Activated naive CD8-positive, alpha-beta T cell treated with anti-CD3 and anti-CD28 coated beads for 36 hours (primary cell): ENCODE results near the gene ZNF366. TPM values are rescaled to one million over a fixed set of nuclear protein-coding genes. Genes with fewer than 3 reads are reported as not detected.

Experiments
- DNase-seq: peaks from one replicate; pipeline ENCODE4 v3.0.0; 2021
- H3K27ac Mint-ChIP-seq: one replicate; pipeline ENCODE4 v1.8.0; 2022; ENCODE audit warnings: mild to moderate bottlenecking, moderate library complexity, mixed read lengths
- H3K27me3 Mint-ChIP-seq: one replicate; pipeline ENCODE4 v1.8.0; 2022; ENCODE audit warnings: mild to moderate bottlenecking, mixed read lengths
- H3K36me3 Mint-ChIP-seq: one replicate; pipeline ENCODE4 v1.8.0; 2021; ENCODE audit warnings: mild to moderate bottlenecking, mixed read lengths
- H3K4me1 Mint-ChIP-seq: one replicate; pipeline ENCODE4 v1.8.0; 2021; ENCODE audit warnings: mixed read lengths
- H3K4me3 Mint-ChIP-seq: one replicate; pipeline ENCODE4 v1.8.0; 2022; ENCODE audit warnings: mild to moderate bottlenecking, moderate library complexity, mixed read lengths
- H3K9me3 Mint-ChIP-seq: one replicate; pipeline ENCODE4 v1.8.0; 2022; ENCODE audit warnings: mixed read lengths
- total RNA-seq, 2 experiments: library from RNA; stranded (reverse); gene quantifications; one replicate each; pipeline ENCODE4 v1.2.3, GENCODE V29; 2021

The ZNF366 gene
- total RNA-seq, 2 experiments from 2014 or later, result not detected

DNA sequence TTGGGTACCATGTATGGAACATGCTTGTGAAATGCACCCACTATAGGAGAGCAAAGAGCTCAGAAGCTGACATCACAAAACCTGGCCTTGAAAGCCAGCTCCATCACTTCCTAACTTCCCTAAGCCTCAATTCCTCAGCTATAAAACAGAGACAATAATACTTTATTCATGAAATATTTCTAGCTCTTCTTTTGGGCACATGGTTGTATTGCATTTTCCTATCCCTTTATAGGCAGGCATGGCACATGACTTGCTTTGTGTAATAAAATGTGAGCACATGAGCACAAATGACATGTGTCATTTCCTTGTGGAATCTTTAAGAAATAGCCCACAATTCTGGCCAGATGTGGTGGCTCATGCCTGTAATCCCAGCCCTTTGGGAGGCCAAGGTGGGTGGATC lies 18.5 kb downstream of the ZNF366 start:
- Mint-ChIP-seq H3K4me1 (no peaks in the 10 kb centered on the region), H3K27ac (no peak overlapping the region), H3K36me3 (no peaks in the 10 kb centered on the region), H3K9me3 (no peaks in the 10 kb centered on the region), H3K27me3 (peaks cover 11% of the 10 kb centered on the region), H3K4me3 (no peak overlapping the region)
- DNase-seq, result no peak

DNA sequence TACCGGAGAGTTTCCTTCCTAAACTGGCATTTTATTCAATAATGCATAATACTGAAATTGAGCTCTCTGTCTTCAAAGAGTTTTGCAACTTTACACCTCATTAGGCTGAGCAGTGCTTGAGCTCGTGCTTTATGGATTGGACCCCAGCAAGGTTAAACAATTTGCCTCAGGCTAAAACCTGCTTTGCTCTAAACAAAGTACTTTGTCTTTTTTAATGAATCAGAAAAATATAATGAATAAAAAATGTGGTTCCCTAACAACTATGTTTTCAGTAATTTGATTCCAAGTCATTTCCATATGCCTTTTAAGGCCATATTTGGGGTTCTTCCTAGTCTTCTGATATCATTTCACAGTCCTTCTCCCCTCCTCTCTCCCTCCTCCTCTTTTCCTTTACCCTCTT lies 20.0 kb downstream of the ZNF366 start:
- no peak for DNase-seq
- Mint-ChIP-seq H3K36me3 (no peaks in the 10 kb centered on the region), H3K4me3 (no peak overlapping the region), H3K4me1 (no peaks in the 10 kb centered on the region), H3K27ac (no peak overlapping the region), H3K27me3 (peaks cover 11% of the 10 kb centered on the region), H3K9me3 (no peaks in the 10 kb centered on the region)

DNA sequence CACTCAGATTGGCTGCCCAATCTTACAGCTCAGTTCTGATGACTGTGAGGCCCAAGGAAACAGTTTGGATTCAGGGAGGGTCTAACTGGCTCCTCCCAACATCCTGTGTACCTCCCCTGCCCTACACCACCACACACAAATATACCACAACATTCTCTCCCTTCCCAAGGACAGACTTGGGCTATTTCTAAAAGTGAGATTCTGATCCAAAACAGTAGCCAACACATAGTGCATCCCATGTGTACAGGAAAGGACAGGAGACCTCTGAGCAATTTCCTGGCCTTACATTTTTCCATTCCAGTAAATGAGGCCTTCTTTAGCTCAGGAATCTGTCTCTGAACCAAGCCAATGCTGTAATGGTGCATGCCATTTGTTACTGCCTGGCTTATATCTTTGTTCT lies 20.8 kb downstream of the ZNF366 start:
- Mint-ChIP-seq H3K27me3 (peaks cover 11% of the 10 kb centered on the region), H3K4me1 (no peaks in the 10 kb centered on the region), H3K9me3 (no peaks in the 10 kb centered on the region), H3K36me3 (no peaks in the 10 kb centered on the region), H3K4me3 (no peak overlapping the region), H3K27ac (no peak overlapping the region)
- no peak for DNase-seq

GRCh38 chr5:72485430-72485974 lies 21.7 kb downstream of the ZNF366 start:
- Mint-ChIP-seq H3K27me3 (peaks cover 7% of the 10 kb centered on the region), H3K9me3 (no peaks in the 10 kb centered on the region), H3K4me1 (no peaks in the 10 kb centered on the region), H3K27ac (no peak overlapping the region), H3K36me3 (no peaks in the 10 kb centered on the region), H3K4me3 (no peak overlapping the region)
- DNase-seq, result no peak

- H3K27me3 Mint-ChIP-seq, result peaks cover 12% of the 10 kb centered on the region
- no peaks in the 10 kb centered on the region for H3K4me1 Mint-ChIP-seq
- DNase-seq, result no peak
- H3K27ac Mint-ChIP-seq, result no peak overlapping the region
- no peaks in the 10 kb centered on the region for H3K36me3 Mint-ChIP-seq
- H3K4me3 Mint-ChIP-seq, result no peak overlapping the region
- no peaks in the 10 kb centered on the region for H3K9me3 Mint-ChIP-seq
These were observed 25.2 kb downstream of the ZNF366 start for GRCh38 chr5:72482046-72482445.

GRCh38 chr5:72480841-72481240 lies 26.4 kb downstream of the ZNF366 start:
- Mint-ChIP-seq H3K27ac (no peak overlapping the region), H3K4me3 (no peak overlapping the region), H3K36me3 (no peaks in the 10 kb centered on the region), H3K4me1 (no peaks in the 10 kb centered on the region), H3K27me3 (peaks cover 13% of the 10 kb centered on the region), H3K9me3 (no peaks in the 10 kb centered on the region)
- DNase-seq, result no peak

GRCh38 chr5:72479921-72480320 lies 27.3 kb downstream of the ZNF366 start:
- Mint-ChIP-seq H3K27me3 (peaks cover 9% of the 10 kb centered on the region), H3K4me1 (no peaks in the 10 kb centered on the region), H3K4me3 (no peak overlapping the region), H3K27ac (no peak overlapping the region), H3K36me3 (no peaks in the 10 kb centered on the region), H3K9me3 (no peaks in the 10 kb centered on the region)
- DNase-seq, result no peak

- Mint-ChIP-seq H3K27ac (no peak overlapping the region), H3K36me3 (no peaks in the 10 kb centered on the region), H3K4me3 (no peak overlapping the region), H3K4me1 (no peaks in the 10 kb centered on the region), H3K27me3 (peaks cover 14% of the 10 kb centered on the region), H3K9me3 (no peaks in the 10 kb centered on the region)
- DNase-seq, result no peak
These were observed 28.5 kb downstream of the ZNF366 start for GRCh38 chr5:72478684-72479083.

DNA sequence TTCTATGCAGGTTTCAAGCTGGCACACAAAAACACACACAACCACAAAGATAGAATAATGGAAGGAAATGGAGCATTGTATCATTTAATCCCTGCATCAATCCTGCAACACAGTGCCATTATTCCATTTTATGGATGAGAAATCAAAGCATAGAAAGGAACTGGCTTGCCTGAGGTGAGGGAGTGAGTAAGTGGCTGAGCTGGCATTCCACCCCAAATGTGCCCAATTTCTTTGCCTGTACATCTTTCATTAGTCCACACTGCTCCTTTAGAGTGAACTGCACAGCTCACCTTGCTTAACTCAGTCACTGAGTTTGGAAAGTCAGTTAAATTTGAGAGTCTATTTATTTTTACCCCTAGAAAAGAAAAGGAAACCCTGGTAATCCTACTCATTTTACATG lies 28.9 kb downstream of the ZNF366 start:
- H3K4me1 Mint-ChIP-seq, result no peaks in the 10 kb centered on the region
- DNase-seq, result no peak

GRCh38 chr5:72477644-72478043 lies 29.6 kb downstream of the ZNF366 start:
- no peak for DNase-seq
- Mint-ChIP-seq H3K4me1 (no peaks in the 10 kb centered on the region), H3K27ac (no peak overlapping the region), H3K4me3 (no peak overlapping the region), H3K27me3 (peaks cover 17% of the 10 kb centered on the region), H3K36me3 (no peaks in the 10 kb centered on the region), H3K9me3 (no peaks in the 10 kb centered on the region)

More for the DNA sequence above, 28.9 kb downstream of the ZNF366 start:
- no peaks in the 10 kb centered on the region for H3K9me3 Mint-ChIP-seq
- no peak overlapping the region for H3K4me3 Mint-ChIP-seq
- peaks cover 17% of the 10 kb centered on the region for H3K27me3 Mint-ChIP-seq
- no peaks in the 10 kb centered on the region for H3K36me3 Mint-ChIP-seq
- no peak overlapping the region for H3K27ac Mint-ChIP-seq

- no peaks in the 10 kb centered on the region for H3K36me3 Mint-ChIP-seq
- no peaks in the 10 kb centered on the region for H3K9me3 Mint-ChIP-seq
- H3K27ac Mint-ChIP-seq, result no peak overlapping the region
- peaks cover 17% of the 10 kb centered on the region for H3K27me3 Mint-ChIP-seq
- H3K4me3 Mint-ChIP-seq, result no peak overlapping the region
- no peak for DNase-seq
- no peaks in the 10 kb centered on the region for H3K4me1 Mint-ChIP-seq
These were observed 30.0 kb downstream of the ZNF366 start for GRCh38 chr5:72477176-72477575.

DNA sequence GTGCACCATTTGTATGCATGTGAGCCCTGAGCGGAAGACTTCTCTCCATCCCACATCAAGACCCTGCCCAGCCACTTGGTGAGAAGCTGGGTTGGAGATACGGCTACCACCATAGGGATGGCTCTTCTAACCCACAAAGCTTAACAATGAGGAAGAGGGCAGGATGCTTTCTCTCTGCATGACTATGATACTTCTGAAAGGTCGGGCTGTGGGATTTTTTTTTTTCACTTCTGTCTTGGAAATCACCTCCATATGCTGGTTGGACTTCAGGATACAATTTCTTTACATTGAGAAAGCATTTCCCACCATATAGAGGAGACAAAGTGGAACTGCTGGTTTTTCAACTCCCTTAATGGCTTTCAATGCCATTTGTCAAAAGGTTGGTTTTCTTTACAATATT lies 30.5 kb downstream of the ZNF366 start:
- no peak for DNase-seq
- Mint-ChIP-seq H3K36me3 (no peaks in the 10 kb centered on the region), H3K27me3 (peaks cover 17% of the 10 kb centered on the region), H3K27ac (no peak overlapping the region), H3K4me1 (no peaks in the 10 kb centered on the region), H3K9me3 (no peaks in the 10 kb centered on the region), H3K4me3 (no peak overlapping the region)

DNA sequence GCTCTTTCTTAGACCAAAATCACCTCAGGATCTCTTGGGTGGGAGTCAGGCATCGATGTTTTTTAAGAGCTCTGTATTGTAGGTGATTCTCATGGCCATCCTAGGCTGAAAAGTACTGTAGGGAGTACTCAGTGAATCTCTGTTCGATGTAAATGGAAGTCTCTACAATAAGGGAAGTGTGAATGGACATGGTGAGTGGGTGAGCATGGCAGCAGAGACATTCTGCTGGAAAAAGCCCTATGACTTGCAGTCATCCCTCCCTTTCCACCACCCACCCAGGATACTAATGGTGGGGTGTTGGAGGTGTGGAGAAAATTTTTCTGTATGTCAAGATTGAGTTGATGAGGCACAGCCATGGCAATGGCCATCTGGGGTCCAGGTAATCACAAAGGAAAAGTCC lies 30.9 kb downstream of the ZNF366 start:
- H3K27me3 Mint-ChIP-seq, result peaks cover 17% of the 10 kb centered on the region
- no peak overlapping the region for H3K27ac Mint-ChIP-seq
- H3K4me3 Mint-ChIP-seq, result no peak overlapping the region
- no peaks in the 10 kb centered on the region for H3K4me1 Mint-ChIP-seq
- no peak for DNase-seq
- H3K9me3 Mint-ChIP-seq, result no peaks in the 10 kb centered on the region
- H3K36me3 Mint-ChIP-seq, result no peaks in the 10 kb centered on the region

DNA sequence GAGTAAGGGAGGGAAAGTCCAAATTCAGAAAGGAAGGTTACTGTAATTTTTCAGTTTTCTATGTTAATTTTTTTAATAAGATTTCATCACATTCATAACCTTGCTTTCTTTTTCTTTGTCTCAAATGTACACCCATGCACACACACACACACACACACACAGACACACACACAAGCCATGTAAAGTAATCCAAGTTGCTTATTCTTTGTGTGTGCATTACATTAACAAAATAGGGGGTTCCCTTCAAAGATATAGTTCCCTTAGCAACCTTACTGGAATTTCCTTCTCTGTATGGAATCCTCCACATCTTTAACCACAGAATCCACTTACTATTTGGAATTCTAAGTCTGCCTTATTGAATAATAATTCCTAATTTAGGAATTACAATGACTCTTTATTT lies 32.7 kb downstream of the ZNF366 start:
- DNase-seq, result no peak
- Mint-ChIP-seq H3K27ac (no peak overlapping the region), H3K4me3 (no peak overlapping the region), H3K9me3 (no peaks in the 10 kb centered on the region), H3K4me1 (no peaks in the 10 kb centered on the region), H3K36me3 (no peaks in the 10 kb centered on the region), H3K27me3 (peaks cover 21% of the 10 kb centered on the region)

DNA sequence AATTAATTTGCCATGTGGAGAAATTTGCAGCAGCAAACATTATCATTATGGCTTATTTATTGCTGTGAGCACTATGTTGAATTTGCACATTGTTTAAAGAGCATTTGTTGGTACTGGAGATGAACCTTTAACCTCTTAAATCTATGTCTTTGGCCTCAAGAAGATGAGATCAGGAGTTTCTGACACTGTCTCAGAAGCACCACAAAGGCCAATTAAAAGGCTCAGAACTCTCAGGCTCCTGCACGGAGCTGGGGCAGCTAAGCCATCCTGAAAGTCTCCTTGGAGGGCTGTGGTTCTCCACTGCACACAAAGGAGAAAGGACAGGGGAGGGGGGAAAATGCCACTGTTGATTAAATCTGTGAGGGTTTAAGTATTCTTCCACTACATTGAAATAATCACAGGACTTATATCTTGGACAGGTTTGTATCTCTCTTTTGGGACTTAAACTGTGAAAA lies 33.1 kb downstream of the ZNF366 start:
- Mint-ChIP-seq H3K36me3 (no peaks in the 10 kb centered on the region), H3K4me1 (no peaks in the 10 kb centered on the region), H3K4me3 (no peak overlapping the region), H3K9me3 (no peaks in the 10 kb centered on the region), H3K27ac (no peak overlapping the region), H3K27me3 (peaks cover 25% of the 10 kb centered on the region)
- no peak for DNase-seq

DNA sequence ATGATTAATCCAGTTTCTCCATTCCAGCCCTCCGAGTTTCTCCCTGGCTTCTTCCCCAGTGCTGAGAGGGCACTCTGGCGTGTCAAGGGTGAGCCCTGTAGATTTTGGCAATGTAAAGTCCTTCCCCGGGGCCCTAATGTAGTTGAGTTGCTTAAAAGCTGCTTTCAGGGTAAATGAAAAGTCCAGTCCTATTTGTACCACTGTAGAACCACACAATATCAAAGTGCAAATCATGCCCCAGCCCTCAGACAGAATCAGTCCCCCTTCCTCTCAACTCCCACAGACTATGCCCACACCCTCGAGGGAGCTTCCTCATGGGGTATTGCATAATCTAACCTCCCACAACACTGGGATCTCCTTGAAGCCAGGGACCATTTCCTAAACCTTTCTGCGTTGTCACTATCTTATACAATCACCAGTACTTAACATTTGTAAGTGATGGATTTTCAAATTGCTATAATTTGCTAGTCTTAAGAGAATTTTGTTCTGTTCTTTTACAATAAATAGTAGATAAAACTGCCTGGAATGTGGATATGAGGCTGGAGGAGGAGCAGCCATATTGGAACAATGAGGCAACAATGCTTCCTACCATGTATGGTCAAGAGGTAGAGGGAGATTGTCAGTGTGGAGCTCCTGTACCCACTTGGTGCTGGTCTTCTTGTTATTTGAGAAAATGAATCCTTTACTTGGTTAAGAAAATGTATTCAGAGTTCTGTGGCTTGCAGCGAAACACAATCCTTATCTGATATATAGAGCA lies 34.4 kb downstream of the ZNF366 start:
- Mint-ChIP-seq H3K27ac (no peak overlapping the region), H3K4me1 (no peaks in the 10 kb centered on the region), H3K36me3 (no peaks in the 10 kb centered on the region), H3K9me3 (no peaks in the 10 kb centered on the region), H3K4me3 (no peak overlapping the region), H3K27me3 (peaks cover 21% of the 10 kb centered on the region)
- DNase-seq, result no peak
